ENCODE measurements around the gene CORO2A. TPM values are rescaled to one million over a fixed set of nuclear protein-coding genes. Genes with fewer than 3 reads are reported as not detected.

Gene CORO2A
- total RNA-seq, 3 donors from 2014 or later = 1.6 to 2.1 (median 1.7) TPM

GRCh38 chr9:98159790-98160189 is 32.6 kb downstream of the CORO2A start:
- ATAC-seq = no peak
- Mint-ChIP-seq H3K36me3 (ENCODE audit: insufficient read depth) (peaks cover 14% of the 10 kb centered on the region), H3K4me1 (ENCODE audit: low read depth) (peaks cover 30% of the 10 kb centered on the region), H3K4me3 (no peak overlapping the region), H3K9me3 (no peaks in the 10 kb centered on the region), H3K27me3 (ENCODE audit: low read depth) (no peaks in the 10 kb centered on the region)
- DNase-seq = no peak

DNA sequence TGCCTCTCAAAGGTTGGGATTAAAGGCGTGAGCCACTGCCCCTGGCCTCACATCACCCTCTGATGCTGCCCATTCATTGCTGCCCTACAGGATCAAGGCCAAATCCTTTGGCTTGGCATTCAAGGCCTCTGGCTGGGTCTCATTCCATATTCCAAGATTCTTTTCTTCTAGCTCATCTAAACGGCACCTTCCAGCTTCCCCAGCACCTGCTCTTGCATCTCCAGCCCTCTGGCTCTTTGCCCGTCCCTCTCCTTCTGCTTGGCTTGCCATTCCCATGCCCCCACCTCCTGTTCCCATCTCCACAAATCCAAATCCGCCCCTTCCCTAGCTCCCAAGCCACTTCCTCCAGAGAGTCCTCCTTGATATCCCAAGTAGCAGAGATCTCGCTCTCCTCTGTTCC is 33.1 kb downstream of the CORO2A start:
- no peak for DNase-seq
- no peaks in the 10 kb centered on the region for H3K27me3 Mint-ChIP-seq (ENCODE audit: low read depth)
- ATAC-seq = no peak
- H3K4me1 Mint-ChIP-seq (ENCODE audit: low read depth) = peaks cover 26% of the 10 kb centered on the region
- no peak overlapping the region for H3K4me3 Mint-ChIP-seq
- H3K9me3 Mint-ChIP-seq = no peaks in the 10 kb centered on the region
- H3K36me3 Mint-ChIP-seq (ENCODE audit: insufficient read depth) = peaks cover 16% of the 10 kb centered on the region

- peaks cover 17% of the 10 kb centered on the region for H3K36me3 Mint-ChIP-seq (ENCODE audit: insufficient read depth)
- peaks cover 18% of the 10 kb centered on the region for H3K4me1 Mint-ChIP-seq (ENCODE audit: low read depth)
- H3K27me3 Mint-ChIP-seq (ENCODE audit: low read depth) = no peaks in the 10 kb centered on the region
- no peak overlapping the region for H3K4me3 Mint-ChIP-seq
- DNase-seq (no peak), ATAC-seq (peak; percentile 18 to 54)
- H3K9me3 Mint-ChIP-seq = no peaks in the 10 kb centered on the region
Observed at GRCh38 chr9:98158071-98158831, 34.2 kb downstream of the CORO2A start.

GRCh38 chr9:98157372-98157771 is 35.1 kb downstream of the CORO2A start:
- Mint-ChIP-seq H3K4me1 (ENCODE audit: low read depth) (peaks cover 18% of the 10 kb centered on the region), H3K9me3 (no peaks in the 10 kb centered on the region), H3K36me3 (ENCODE audit: insufficient read depth) (peaks cover 17% of the 10 kb centered on the region), H3K4me3 (no peak overlapping the region), H3K27me3 (ENCODE audit: low read depth) (no peaks in the 10 kb centered on the region)
- ATAC-seq (no peak), DNase-seq (no peak)

- Mint-ChIP-seq H3K36me3 (ENCODE audit: insufficient read depth) (peaks cover 17% of the 10 kb centered on the region), H3K9me3 (no peaks in the 10 kb centered on the region), H3K27me3 (ENCODE audit: low read depth) (no peaks in the 10 kb centered on the region), H3K4me1 (ENCODE audit: low read depth) (peaks cover 14% of the 10 kb centered on the region), H3K4me3 (no peak overlapping the region)
- ATAC-seq = no peak
- DNase-seq = no peak
Observed at GRCh38 chr9:98154678-98155077, 37.8 kb downstream of the CORO2A start.

- ATAC-seq = no peak
- DNase-seq = no peak
- Mint-ChIP-seq H3K9me3 (no peaks in the 10 kb centered on the region), H3K4me1 (ENCODE audit: low read depth) (no peaks in the 10 kb centered on the region), H3K4me3 (no peak overlapping the region), H3K27me3 (ENCODE audit: low read depth) (no peaks in the 10 kb centered on the region), H3K36me3 (ENCODE audit: insufficient read depth) (peaks cover 14% of the 10 kb centered on the region)
Observed at GRCh38 chr9:98152526-98152925, 39.9 kb downstream of the CORO2A start.

GRCh38 chr9:98150721-98151120 is 41.7 kb downstream of the CORO2A start:
- ATAC-seq = no peak
- DNase-seq = no peak
- Mint-ChIP-seq H3K9me3 (no peaks in the 10 kb centered on the region), H3K4me1 (ENCODE audit: low read depth) (peaks cover 2% of the 10 kb centered on the region), H3K4me3 (no peak overlapping the region), H3K27me3 (ENCODE audit: low read depth) (no peaks in the 10 kb centered on the region), H3K36me3 (ENCODE audit: insufficient read depth) (peaks cover 4% of the 10 kb centered on the region)

DNA sequence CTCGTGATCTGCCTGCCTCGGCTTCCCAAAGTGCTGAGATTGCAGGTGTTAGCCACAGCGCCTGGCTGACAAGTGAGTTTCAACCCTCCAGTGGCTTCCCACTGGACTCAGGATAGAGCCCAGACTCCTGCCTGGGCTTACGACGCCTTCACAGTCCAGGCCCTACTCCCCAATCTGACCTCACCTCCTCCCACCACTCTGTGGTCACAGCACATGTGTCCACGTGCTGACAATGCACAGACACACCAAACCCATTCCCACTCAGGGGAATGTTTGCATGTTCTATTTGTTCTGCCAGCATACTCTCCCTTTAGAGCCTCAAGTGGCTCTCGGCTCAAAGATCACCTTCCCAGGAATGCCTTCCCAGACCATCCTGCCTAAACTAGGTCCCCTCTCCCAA is 42.3 kb downstream of the CORO2A start:
- Mint-ChIP-seq H3K9me3 (no peaks in the 10 kb centered on the region), H3K4me1 (ENCODE audit: low read depth) (peaks cover 2% of the 10 kb centered on the region), H3K36me3 (ENCODE audit: insufficient read depth) (peaks cover 3% of the 10 kb centered on the region), H3K27me3 (ENCODE audit: low read depth) (no peaks in the 10 kb centered on the region), H3K4me3 (no peak overlapping the region)
- no peak for DNase-seq
- ATAC-seq = no peak

- no peak for DNase-seq
- peaks cover 2% of the 10 kb centered on the region for H3K36me3 Mint-ChIP-seq (ENCODE audit: insufficient read depth)
- H3K4me1 Mint-ChIP-seq (ENCODE audit: low read depth) = peaks cover 2% of the 10 kb centered on the region
- H3K9me3 Mint-ChIP-seq = no peaks in the 10 kb centered on the region
- no peak overlapping the region for H3K4me3 Mint-ChIP-seq
- no peak for ATAC-seq
- H3K27me3 Mint-ChIP-seq (ENCODE audit: low read depth) = no peaks in the 10 kb centered on the region
Observed at GRCh38 chr9:98149422-98149821, 43.0 kb downstream of the CORO2A start.

GRCh38 chr9:98148486-98148885 is 44.0 kb downstream of the CORO2A start:
- Mint-ChIP-seq H3K4me1 (ENCODE audit: low read depth) (peaks cover 2% of the 10 kb centered on the region), H3K9me3 (no peaks in the 10 kb centered on the region), H3K4me3 (no peak overlapping the region), H3K36me3 (ENCODE audit: insufficient read depth) (no peaks in the 10 kb centered on the region), H3K27me3 (ENCODE audit: low read depth) (no peaks in the 10 kb centered on the region)
- ATAC-seq (no peak), DNase-seq (no peak)

DNA sequence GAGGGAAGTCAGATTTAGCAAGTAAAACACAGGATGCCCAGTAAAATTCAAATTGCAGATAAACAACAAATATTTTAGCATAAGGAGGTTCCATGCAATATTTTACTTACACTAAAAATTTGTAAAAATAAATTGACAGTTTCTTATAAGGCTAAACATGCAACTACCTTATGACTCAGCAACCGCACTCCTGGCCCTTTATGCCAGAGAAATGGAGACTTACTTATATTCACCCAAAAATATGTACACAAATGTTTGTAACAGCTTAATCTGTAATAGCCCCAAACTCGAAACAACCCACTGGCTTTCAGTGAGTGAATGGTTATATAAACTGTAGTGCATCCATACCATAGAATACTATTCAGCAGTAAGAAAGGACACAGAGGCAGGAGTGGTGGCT is 44.9 kb downstream of the CORO2A start:
- Mint-ChIP-seq H3K4me3 (no peak overlapping the region), H3K27me3 (ENCODE audit: low read depth) (no peaks in the 10 kb centered on the region), H3K4me1 (ENCODE audit: low read depth) (peaks cover 2% of the 10 kb centered on the region)

DNA sequence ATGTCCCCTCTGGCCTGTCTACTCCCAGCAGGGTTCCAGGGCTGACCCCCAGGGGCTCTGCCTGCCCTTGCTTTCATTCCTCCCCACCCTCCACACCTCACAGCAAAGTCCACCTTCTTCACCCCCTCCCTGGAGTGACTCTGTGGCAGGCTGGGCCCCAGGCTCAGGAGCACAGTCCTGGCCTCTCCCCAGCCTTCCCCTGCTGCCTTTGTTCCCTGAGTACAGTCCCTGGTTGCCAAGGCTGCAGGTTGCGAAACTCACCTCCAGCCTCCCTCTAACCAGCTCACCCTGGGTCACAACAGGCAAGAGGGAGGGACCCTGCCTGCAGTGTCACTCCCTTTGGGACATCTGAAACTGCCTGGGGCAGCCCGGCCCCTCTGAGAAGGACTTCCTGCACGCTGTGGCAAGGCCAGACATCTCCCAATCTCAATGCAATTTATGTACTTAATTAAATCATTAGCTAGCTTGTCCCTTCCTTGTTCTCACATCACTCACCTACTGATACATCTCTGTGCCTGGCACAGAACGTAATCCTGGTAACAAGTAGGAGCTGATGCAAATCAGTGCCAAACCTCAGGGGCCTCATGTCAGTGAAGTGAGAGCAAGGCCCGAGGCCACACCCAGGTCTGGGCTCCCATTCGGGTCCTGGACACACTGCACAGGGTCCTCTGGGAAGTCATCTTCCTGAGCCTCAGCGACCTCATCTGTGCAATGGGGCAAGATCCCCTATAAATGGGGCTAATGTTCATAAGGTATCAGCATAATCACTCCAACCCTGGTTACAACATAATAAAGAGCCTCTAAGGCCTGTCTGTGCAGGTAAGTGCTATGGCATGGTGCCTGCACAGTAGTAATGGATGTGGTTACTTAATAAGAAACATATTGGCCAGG is 46.1 kb downstream of the CORO2A start:
- Mint-ChIP-seq H3K36me3 (ENCODE audit: insufficient read depth) (no peaks in the 10 kb centered on the region), H3K4me3 (no peak overlapping the region), H3K9me3 (no peaks in the 10 kb centered on the region), H3K27me3 (ENCODE audit: low read depth) (no peaks in the 10 kb centered on the region), H3K4me1 (ENCODE audit: low read depth) (peaks cover 2% of the 10 kb centered on the region)
- ATAC-seq = no peak
- no peak for DNase-seq

More for the DNA sequence above, 44.9 kb downstream of the CORO2A start:
- ATAC-seq = no peak
- Mint-ChIP-seq H3K9me3 (no peaks in the 10 kb centered on the region), H3K36me3 (ENCODE audit: insufficient read depth) (no peaks in the 10 kb centered on the region)
- DNase-seq = no peak

DNA sequence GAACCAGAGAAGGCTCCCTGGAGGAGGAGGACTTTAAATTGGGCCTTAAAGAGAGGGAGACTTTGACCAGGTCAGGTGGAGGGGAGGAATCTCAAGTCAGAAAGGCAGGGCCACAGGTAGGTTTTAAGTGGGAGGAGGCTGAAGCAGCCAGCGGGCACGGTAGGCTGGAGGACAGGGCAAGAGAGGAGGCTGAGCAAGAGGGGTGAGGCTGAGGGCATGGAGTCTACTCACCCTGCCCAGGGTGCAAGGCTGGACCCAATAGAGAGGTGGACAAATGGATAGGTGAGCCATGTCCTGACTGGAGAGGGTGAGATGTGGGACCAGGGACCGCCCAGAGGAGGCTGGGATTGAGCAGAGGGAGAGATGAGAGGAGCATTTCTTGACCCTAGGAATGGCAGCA is 47.8 kb downstream of the CORO2A start:
- Mint-ChIP-seq H3K4me1 (ENCODE audit: low read depth) (peaks cover 2% of the 10 kb centered on the region), H3K9me3 (no peaks in the 10 kb centered on the region), H3K36me3 (ENCODE audit: insufficient read depth) (no peaks in the 10 kb centered on the region), H3K4me3 (no peak overlapping the region), H3K27me3 (ENCODE audit: low read depth) (no peaks in the 10 kb centered on the region)
- ATAC-seq (no peak), DNase-seq (no peak)

- H3K9me3 Mint-ChIP-seq = no peaks in the 10 kb centered on the region
Observed at GRCh38 chr9:98144076-98144475, 48.4 kb downstream of the CORO2A start.

More at GRCh38 chr9:98144076-98144475, 48.4 kb downstream of the CORO2A start:
- no peak overlapping the region for H3K4me3 Mint-ChIP-seq
- no peak for DNase-seq
- no peaks in the 10 kb centered on the region for H3K27me3 Mint-ChIP-seq (ENCODE audit: low read depth)
- peaks cover 2% of the 10 kb centered on the region for H3K4me1 Mint-ChIP-seq (ENCODE audit: low read depth)
- ATAC-seq = no peak
- no peaks in the 10 kb centered on the region for H3K36me3 Mint-ChIP-seq (ENCODE audit: insufficient read depth)
